IMR-90 (cell line): ENCODE data around the gene RBMS3. TPM values are rescaled to one million over a fixed set of nuclear protein-coding genes. Genes with fewer than 3 reads are reported as not detected.

Source experiments
- ATAC-seq: fragments of 200-7000 bp; cut with Tn5 transposase; 2 replicates; pipeline ENCODE4 v1.9.1; 2020; ENCODE audit warnings: low read depth, mild to moderate bottlenecking, moderate library complexity
- BruUV-seq: library from RNA; stranded (reverse); fragments of 400-500 nt; replicated peaks from 2 replicates; lab custom pipeline; 2021; lab: Mats Ljungman, UMichigan
- CTCF ChIA-PET: fragments of 300-600 bp; formaldehyde crosslinking; extraction: SDS; loops from one replicate; lab custom pipeline; 2021; ENCODE audit warnings: antibody characterized with exemption; lab: Yijun Ruan, JAX
- POLR2A ChIA-PET: fragments of 300-600 bp; sonication (Branson Sonifier 250); formaldehyde crosslinking; loops from one replicate; lab custom pipeline; 2022; ENCODE audit warnings: antibody characterized with exemption; ENCODE audit not compliant: unreplicated experiment; lab: Charles Lee
- DNase-seq: peaks from one replicate; pipeline ENCODE4 v3.0.0; 2013
- H2AFZ ChIP-seq: replicated peaks from 2 replicates; pipeline ENCODE3; 2013; ENCODE audit warnings: low read length, mild to moderate bottlenecking; ENCODE audit not compliant: poor library complexity
- H2AK5ac ChIP-seq: 2 replicates; pipeline ENCODE4 v1.6.1; 2013; ENCODE audit warnings: low read depth, low read length, inconsistent platforms
- H2AK9ac ChIP-seq: replicated peaks from 2 replicates; pipeline ENCODE3; 2013; ENCODE audit warnings: mild to moderate bottlenecking, low read depth, low read length, moderate library complexity; ENCODE audit not compliant: poor library complexity
- H2BK120ac ChIP-seq: 2 replicates; pipeline ENCODE4 v1.6.1; 2013; ENCODE audit warnings: low read depth, low read length, inconsistent platforms
- H2BK15ac ChIP-seq: 3 replicates; pipeline ENCODE4 v1.6.1; 2013; ENCODE audit warnings: low read depth, low read length, inconsistent platforms
- H2BK20ac ChIP-seq: 2 replicates; pipeline ENCODE4 v1.6.1; 2013; ENCODE audit warnings: low read depth, mild to moderate bottlenecking, inconsistent platforms, low read length, moderate library complexity
- H2BK5ac ChIP-seq: 2 replicates; pipeline ENCODE4 v1.6.1; 2013; ENCODE audit warnings: mild to moderate bottlenecking, low read depth, low read length, inconsistent platforms; ENCODE audit not compliant: poor library complexity, severe bottlenecking
- H3K14ac ChIP-seq: replicated peaks from 2 replicates; pipeline ENCODE4 v1.6.1; 2013; ENCODE audit warnings: low read depth, low read length, inconsistent platforms
- H3K18ac ChIP-seq: 2 replicates; pipeline ENCODE4 v1.6.1; 2013; ENCODE audit warnings: low read depth, low read length, control low read depth
- H3K23ac ChIP-seq: 2 replicates; pipeline ENCODE4 v1.6.1; 2013; ENCODE audit warnings: low read depth, low read length, inconsistent platforms
- H3K27ac ChIP-seq: 2 replicates; pipeline ENCODE4 v1.5.1; 2013; ENCODE audit warnings: mild to moderate bottlenecking, control low read depth, low read length; ENCODE audit not compliant: insufficient read depth
- H3K27me3 ChIP-seq: 2 replicates; pipeline ENCODE4 v1.6.1; 2013; ENCODE audit warnings: low read length; ENCODE audit not compliant: control insufficient read depth, insufficient read depth
- H3K36me3 ChIP-seq: 2 replicates; pipeline ENCODE4 v1.6.1; 2013; ENCODE audit warnings: low read length, mixed read lengths; ENCODE audit not compliant: control insufficient read depth, insufficient read depth
- H3K4ac ChIP-seq: 2 replicates; pipeline ENCODE4 v1.6.1; 2013; ENCODE audit warnings: low read depth, low read length, inconsistent platforms
- H3K4me1 ChIP-seq: 2 replicates; pipeline ENCODE4 v1.6.1; 2013; ENCODE audit warnings: low read length, mixed read lengths; ENCODE audit not compliant: control insufficient read depth, insufficient read depth
- H3K4me2 ChIP-seq: 2 replicates; pipeline ENCODE4 v1.6.1; 2013; ENCODE audit warnings: low read depth, mild to moderate bottlenecking, control low read depth, low read length, moderate library complexity
- H3K4me3 ChIP-seq: 2 replicates; pipeline ENCODE4 v1.5.1; 2013; ENCODE audit warnings: low read depth, mild to moderate bottlenecking, control low read depth, low read length, moderate library complexity; ENCODE audit not compliant: insufficient read depth
- H3K56ac ChIP-seq: 2 replicates; pipeline ENCODE4 v1.6.1; 2013; ENCODE audit warnings: low read length, inconsistent platforms; ENCODE audit not compliant: insufficient read depth; ENCODE audit errors: extremely low read depth
- H3K79me1 ChIP-seq, 2 experiments: 2 replicates each; pipeline ENCODE4 v1.6.1; 2013; ENCODE audit warnings: low read length in 2 of 2, inconsistent platforms in 1 of 2, low read depth in 1 of 2
- H3K9ac ChIP-seq: 2 replicates; pipeline ENCODE4 v1.6.1; 2013; ENCODE audit warnings: low read depth, low read length, control low read depth
- H3K9me1 ChIP-seq: 2 replicates; pipeline ENCODE4 v1.6.1; 2013; ENCODE audit warnings: low read length, inconsistent platforms; ENCODE audit not compliant: insufficient read depth
- H3K9me3 ChIP-seq: 2 replicates; pipeline ENCODE4 v1.6.1; 2013; ENCODE audit warnings: low read length; ENCODE audit not compliant: control insufficient read depth, insufficient read depth
- H4K20me1 ChIP-seq: 2 replicates; pipeline ENCODE4 v1.6.1; 2013; ENCODE audit warnings: low read length, inconsistent platforms; ENCODE audit not compliant: insufficient read depth
- H4K5ac ChIP-seq: 2 replicates; pipeline ENCODE4 v1.6.1; 2013; ENCODE audit warnings: mild to moderate bottlenecking, low read depth, low read length, control low read depth
- H4K8ac ChIP-seq, 2 experiments: 2 replicates each; pipeline ENCODE4 v1.6.1; 2013; ENCODE audit warnings: low read depth in 2 of 2, low read length in 2 of 2, control low read depth in 1 of 2, inconsistent platforms in 1 of 2
- H4K91ac ChIP-seq: 2 replicates; pipeline ENCODE4 v1.6.1; 2013; ENCODE audit warnings: low read depth, low read length, inconsistent platforms; ENCODE audit not compliant: insufficient read depth
- BHLHE40 ChIP-seq: fragments of 150-350 bp; IDR thresholded peaks from 2 replicates; pipeline ENCODE4 v1.6.1; 2016; ENCODE audit warnings: mild to moderate bottlenecking, low read depth, low read length
- CEBPB ChIP-seq: IDR thresholded peaks from 2 replicates; pipeline ENCODE4 v1.6.1; 2012; ENCODE audit warnings: low read depth, low read length, improper control_type of control experiment
- CHD1 ChIP-seq: IDR thresholded peaks from 2 replicates; pipeline ENCODE4 v1.6.1; 2012; ENCODE audit warnings: low read depth, low read length, improper control_type of control experiment
- CTCF ChIP-seq: conservative IDR thresholded peaks from 2 replicates; pipeline ENCODE4 v1.5.1; 2012; ENCODE audit warnings: mild to moderate bottlenecking, low read depth, low read length, improper control_type of control experiment
- ELK1 ChIP-seq: fragments of 150-350 bp; IDR thresholded peaks from 2 replicates; pipeline ENCODE4 v1.6.1; 2016; ENCODE audit warnings: low read depth, mild to moderate bottlenecking, low read length, moderate library complexity, borderline replicate concordance
- FOS ChIP-seq: fragments of 150-350 bp; IDR thresholded peaks from 2 replicates; pipeline ENCODE4 v1.6.1; 2016; ENCODE audit warnings: low read depth, low read length
- MAFK ChIP-seq: IDR thresholded peaks from 2 replicates; pipeline ENCODE4 v1.6.1; 2012; ENCODE audit warnings: low read depth, low read length, improper control_type of control experiment
- MAZ ChIP-seq: IDR thresholded peaks from 2 replicates; pipeline ENCODE4 v1.6.1; 2012; ENCODE audit warnings: low read depth, mild to moderate bottlenecking, low read length, improper control_type of control experiment, moderate library complexity, borderline replicate concordance
- MXI1 ChIP-seq: IDR thresholded peaks from 2 replicates; pipeline ENCODE4 v1.6.1; 2012; ENCODE audit warnings: low read depth, mild to moderate bottlenecking, low read length, moderate library complexity, borderline replicate concordance
- NFE2L2 ChIP-seq: fragments of 150-350 bp; IDR thresholded peaks from 2 replicates; pipeline ENCODE4 v1.6.1; 2016; ENCODE audit warnings: low read depth, mild to moderate bottlenecking, low read length
- POLR2A ChIP-seq: IDR thresholded peaks from 2 replicates; pipeline ENCODE4 v1.6.1; 2012; ENCODE audit warnings: mild to moderate bottlenecking, low read depth, low read length
- RAD21 ChIP-seq: IDR thresholded peaks from 2 replicates; pipeline ENCODE4 v1.6.1; 2012; ENCODE audit warnings: low read length, improper control_type of control experiment
- RCOR1 ChIP-seq: IDR thresholded peaks from 2 replicates; pipeline ENCODE4 v1.6.1; 2012; ENCODE audit warnings: mild to moderate bottlenecking, low read length, improper control_type of control experiment; ENCODE audit not compliant: insufficient replicate concordance
- RFX5 ChIP-seq: IDR thresholded peaks from 2 replicates; pipeline ENCODE4 v1.8.0; 2012; ENCODE audit warnings: low read depth, mild to moderate bottlenecking, low read length, moderate library complexity
- SMC3 ChIP-seq: fragments of 150-350 bp; IDR thresholded peaks from 2 replicates; pipeline ENCODE4 v1.6.1; 2016; ENCODE audit warnings: low read depth, mild to moderate bottlenecking, antibody characterized with exemption, low read length, moderate library complexity
- dilution Hi-C: fragments of 300-500 bp; cut with HindIII; formaldehyde crosslinking; loops from one replicate; pipeline ENCODE4 v1.14.3; 2018; ENCODE audit warnings: low sequenced_read_pairs; ENCODE audit not compliant: unreplicated experiment
- in situ Hi-C: fragments of 300-500 bp; cut with MboI; formaldehyde crosslinking; loops from 3 replicates; pipeline ENCODE4 v1.14.3; 2019; ENCODE audit warnings: low sequenced_read_pairs, inconsistent platforms, mixed read lengths
- intact Hi-C: fragments of 100-400 bp; cut with micrococcal nuclease; formaldehyde crosslinking; loops from 2 replicates; pipeline ENCODE4 v1.10.0; 2022
- polyA plus RNA-seq, 3 experiments: library from polyadenylated mRNA; depleted of rRNA; stranded (reverse); fragments of >200 nt; gene quantifications; 2 replicates each; pipeline ENCODE4 v1.2.3, GENCODE V29; 2012; ENCODE audit warnings: low replicate concordance in 1 of 3
- total RNA-seq: library from RNA; depleted of rRNA; stranded (reverse); fragments of >200 nt; gene quantifications from 2 replicates; pipeline ENCODE4 v1.2.3, GENCODE V29; 2012
- TF ChIP-seq, protein P1 (sequence below): fragments of 150-350 bp; IDR thresholded peaks from 2 replicates; pipeline ENCODE4 v1.6.1; 2017; ENCODE audit warnings: mild to moderate bottlenecking, antibody characterized with exemption, low read length, low read depth

RBMS3 gene
- total and polyA plus RNA-seq, 2 of the 4 experiments (the other 2 are of a cell fraction) = 15.2 to 127 TPM

- no peak overlapping the region for H2AFZ ChIP-seq
- H3K9me3 ChIP-seq = no peaks in the 10 kb centered on the region
- H3K27me3 ChIP-seq = no peaks in the 10 kb centered on the region
- no peak overlapping the region for H4K91ac ChIP-seq
- H3K4me2 ChIP-seq = no peak overlapping the region
- dilution Hi-C loops = no loop called here
- H4K8ac ChIP-seq = peak overlapping the region in 1 of 2 experiments; percentile 4; a peak in 1 of 4 replicates
- peaks cover 9% of the 10 kb centered on the region for H3K4me1 ChIP-seq
- peaks cover 18% of the 10 kb centered on the region for H4K20me1 ChIP-seq
- H2BK15ac ChIP-seq = no peak overlapping the region
- no peak overlapping the region for H3K56ac ChIP-seq
- no peak overlapping the region for H2AK9ac ChIP-seq
- no peak for DNase-seq
- H2BK5ac ChIP-seq = no peak overlapping the region
- in situ Hi-C loops = no loop called here
- H3K9ac ChIP-seq = no peak overlapping the region
- intact Hi-C loops = no loop called here
- H3K9me1 ChIP-seq = peaks cover 11% of the 10 kb centered on the region
- H3K79me1 ChIP-seq = peaks cover 36 to 66% of the 10 kb centered on the region in 2 experiments
- no peak for ATAC-seq
- H2BK20ac ChIP-seq = no peak overlapping the region
- POLR2A ChIA-PET = no interaction called here
- H2AK5ac ChIP-seq = no peak overlapping the region
- no peaks in the 10 kb centered on the region for H3K36me3 ChIP-seq
- TF ChIP-seq FOS = no peak
- no peak for TF ChIP-seq MAZ
- TF ChIP-seq, protein P1, sequence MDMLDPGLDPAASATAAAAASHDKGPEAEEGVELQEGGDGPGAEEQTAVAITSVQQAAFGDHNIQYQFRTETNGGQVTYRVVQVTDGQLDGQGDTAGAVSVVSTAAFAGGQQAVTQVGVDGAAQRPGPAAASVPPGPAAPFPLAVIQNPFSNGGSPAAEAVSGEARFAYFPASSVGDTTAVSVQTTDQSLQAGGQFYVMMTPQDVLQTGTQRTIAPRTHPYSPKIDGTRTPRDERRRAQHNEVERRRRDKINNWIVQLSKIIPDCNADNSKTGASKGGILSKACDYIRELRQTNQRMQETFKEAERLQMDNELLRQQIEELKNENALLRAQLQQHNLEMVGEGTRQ = no peak
- no peak for TF ChIP-seq CEBPB
- no peak for TF ChIP-seq MAFK
- no peak for TF ChIP-seq BHLHE40
- no peak for TF ChIP-seq ELK1
- TF ChIP-seq POLR2A = no peak
- no peak for TF ChIP-seq CHD1
- no peak for TF ChIP-seq NFE2L2
- no peak for TF ChIP-seq MXI1
- no peak for TF ChIP-seq RAD21
- no peak for TF ChIP-seq CTCF
- TF ChIP-seq SMC3 = no peak
- no peak for TF ChIP-seq RFX5
- no peak for TF ChIP-seq RCOR1
- BruUV-seq = no TSS peak
- peak overlapping the region; percentile 12; the same call in 1 of the 2 replicates for H3K18ac ChIP-seq
- H3K4me3 ChIP-seq = no peak overlapping the region
- no peak overlapping the region for H2BK120ac ChIP-seq
- H3K23ac ChIP-seq = 0 out of 2 replicates have a peak overlapping the region, but pooled peaks have one; percentile 29
- CTCF ChIA-PET = interaction anchor here (0.6 to 1.5 kb wide), 2 partner anchors 9 to 762 kb away, joined by 3 to 4 read pairs; no protein-coding TSS in a partner anchor
- H4K5ac ChIP-seq = no peak overlapping the region; the same call in 1 of the 2 replicates
- no peak overlapping the region for H3K27ac ChIP-seq
- H3K4ac ChIP-seq = no peak overlapping the region
- H3K14ac ChIP-seq = 0 out of 2 replicates have a peak overlapping the region, but pooled peaks have one; percentile 37
Observed at GRCh38 chr3:29314727-29315088, 33.8 kb downstream of the RBMS3 start.
